Lower lobe of right lung (tissue), 2 donors: ENCODE measurements around the gene PKNOX2. TPM values are rescaled to one million over a fixed set of nuclear protein-coding genes. Genes with fewer than 3 reads are reported as not detected.

Experiments used
- ATAC-seq, 2 donors: fragments of 200-7000 bp; cut with Tn5 transposase; one replicate each; pipeline ENCODE4 v1.9.1; 2020 to 2022; ENCODE audit warnings: mild to moderate bottlenecking in 2 of 2, moderate library complexity in 2 of 2
- DNase-seq: peaks from one replicate; pipeline ENCODE4 v3.0.0-alpha.2; 2020
- H3K27ac ChIP-seq: fragments of 200-600 bp; one replicate; pipeline ENCODE4 v1.8.0; 2022
- H3K27me3 ChIP-seq: fragments of 200-600 bp; one replicate; pipeline ENCODE4 v1.8.0; 2022; ENCODE audit warnings: low read depth
- H3K36me3 ChIP-seq: fragments of 200-600 bp; one replicate; pipeline ENCODE4 v1.8.0; 2022; ENCODE audit warnings: mild to moderate bottlenecking
- H3K4me1 ChIP-seq: fragments of 200-600 bp; one replicate; pipeline ENCODE4 v1.8.0; 2022
- H3K4me3 ChIP-seq: fragments of 200-600 bp; one replicate; pipeline ENCODE4 v1.8.0; 2022; ENCODE audit warnings: mild to moderate bottlenecking
- H3K9me3 ChIP-seq: fragments of 200-600 bp; one replicate; pipeline ENCODE4 v1.8.0; 2022
- intact Hi-C: fragments of 100-400 bp; cut with DNase I; formaldehyde crosslinking; loops from one replicate; pipeline ENCODE4 v1.11.0; 2022
- total RNA-seq: library from RNA; stranded (reverse); fragmentation: NEBNext Ultra II Directional; extraction: Animal tissue kit (Norgen Biotek cat#: 25700); gene quantifications from one replicate; pipeline ENCODE4 v1.2.1, GENCODE V29; 2021
- TF ChIP-seq, protein P1 (sequence below): fragments of 200-600 bp; IDR thresholded peaks from one replicate; pipeline ENCODE4 v1.8.0; 2022; ENCODE audit warnings: antibody characterized with exemption, mild to moderate bottlenecking
- donor health status: DM: no; HTN: yes; CAD: no; lungs with severe emphysema.

The PKNOX2 gene
- total RNA-seq, 1 donor from 2014 or later: 14.4 TPM

DNA sequence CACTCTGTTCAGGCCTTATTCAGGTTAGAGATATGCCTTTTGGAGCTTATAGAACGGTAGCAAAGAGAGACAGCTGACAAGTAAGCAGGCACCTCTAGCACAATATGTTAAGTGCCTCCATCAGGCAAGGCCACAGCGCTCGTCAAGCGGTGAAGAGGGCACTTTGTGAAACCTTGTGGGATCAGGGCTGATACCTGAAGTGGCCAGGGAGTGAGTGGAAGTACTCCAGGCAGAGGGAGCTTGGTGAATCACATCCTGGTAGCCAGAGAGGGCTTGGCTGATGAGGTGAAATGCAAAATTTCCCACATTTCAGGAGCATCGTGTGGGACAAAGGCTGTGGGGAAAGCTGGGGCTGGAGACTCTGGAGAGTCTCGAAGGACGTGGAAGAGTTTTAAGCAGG, 87.4 kb downstream of the PKNOX2 start:
- peak in 1 of 2 donors; percentile 25 for ATAC-seq
- intact Hi-C loops: no loop called here
- TF ChIP-seq, protein P1, sequence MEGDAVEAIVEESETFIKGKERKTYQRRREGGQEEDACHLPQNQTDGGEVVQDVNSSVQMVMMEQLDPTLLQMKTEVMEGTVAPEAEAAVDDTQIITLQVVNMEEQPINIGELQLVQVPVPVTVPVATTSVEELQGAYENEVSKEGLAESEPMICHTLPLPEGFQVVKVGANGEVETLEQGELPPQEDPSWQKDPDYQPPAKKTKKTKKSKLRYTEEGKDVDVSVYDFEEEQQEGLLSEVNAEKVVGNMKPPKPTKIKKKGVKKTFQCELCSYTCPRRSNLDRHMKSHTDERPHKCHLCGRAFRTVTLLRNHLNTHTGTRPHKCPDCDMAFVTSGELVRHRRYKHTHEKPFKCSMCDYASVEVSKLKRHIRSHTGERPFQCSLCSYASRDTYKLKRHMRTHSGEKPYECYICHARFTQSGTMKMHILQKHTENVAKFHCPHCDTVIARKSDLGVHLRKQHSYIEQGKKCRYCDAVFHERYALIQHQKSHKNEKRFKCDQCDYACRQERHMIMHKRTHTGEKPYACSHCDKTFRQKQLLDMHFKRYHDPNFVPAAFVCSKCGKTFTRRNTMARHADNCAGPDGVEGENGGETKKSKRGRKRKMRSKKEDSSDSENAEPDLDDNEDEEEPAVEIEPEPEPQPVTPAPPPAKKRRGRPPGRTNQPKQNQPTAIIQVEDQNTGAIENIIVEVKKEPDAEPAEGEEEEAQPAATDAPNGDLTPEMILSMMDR: no peak
- H3K27ac ChIP-seq: no peak overlapping the region
- no peaks in the 10 kb centered on the region for H3K4me1 ChIP-seq
- DNase-seq: no peak
- H3K36me3 ChIP-seq: no peaks in the 10 kb centered on the region
- peaks cover 5% of the 10 kb centered on the region for H3K27me3 ChIP-seq
- no peaks in the 10 kb centered on the region for H3K9me3 ChIP-seq
- H3K4me3 ChIP-seq: no peak overlapping the region

DNA sequence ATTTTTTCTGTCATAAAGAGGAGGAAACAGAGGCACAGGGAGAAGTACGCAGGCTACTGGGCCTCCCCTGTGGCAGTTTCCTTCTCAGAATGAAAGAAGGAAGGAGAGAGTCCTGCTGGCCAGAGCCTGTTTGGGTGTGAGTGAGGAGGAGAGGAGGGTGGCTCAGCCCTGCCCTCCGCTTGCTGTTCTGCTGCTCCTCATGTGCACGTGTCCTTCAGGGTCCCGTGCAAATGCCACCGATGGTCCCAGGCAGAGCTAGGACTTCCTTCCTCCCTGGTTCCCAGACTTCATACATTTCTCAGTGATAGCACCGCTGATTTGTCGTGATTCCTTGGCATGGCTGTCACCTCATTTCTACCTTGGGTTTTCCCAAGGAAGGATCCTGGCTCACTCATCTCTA, 88.7 kb downstream of the PKNOX2 start:
- no peak for ATAC-seq
- H3K27ac ChIP-seq: peak overlapping the region; percentile 41
- H3K4me1 ChIP-seq: no peaks in the 10 kb centered on the region
- TF ChIP-seq, protein P1: no peak
- DNase-seq: no peak
- peaks cover 5% of the 10 kb centered on the region for H3K27me3 ChIP-seq
- no peaks in the 10 kb centered on the region for H3K9me3 ChIP-seq
- no peak overlapping the region for H3K4me3 ChIP-seq
- intact Hi-C loops: no loop called here
- H3K36me3 ChIP-seq: no peaks in the 10 kb centered on the region

- H3K4me3 ChIP-seq: no peak overlapping the region
- no peaks in the 10 kb centered on the region for H3K36me3 ChIP-seq
- no peaks in the 10 kb centered on the region for H3K4me1 ChIP-seq
- H3K9me3 ChIP-seq: no peaks in the 10 kb centered on the region
- no peak overlapping the region for H3K27ac ChIP-seq
- no peak for ATAC-seq
- intact Hi-C loops: no loop called here
- peaks cover 5% of the 10 kb centered on the region for H3K27me3 ChIP-seq
- TF ChIP-seq, protein P1: no peak
- DNase-seq: no peak
Observed at GRCh38 chr11:125253795-125254525, 89.4 kb downstream of the PKNOX2 start.

GRCh38 chr11:125256541-125257189, 92.1 kb downstream of the PKNOX2 start:
- Histone ChIP-seq H3K4me3 (no peak overlapping the region), H3K36me3 (no peaks in the 10 kb centered on the region), H3K4me1 (no peaks in the 10 kb centered on the region), H3K27me3 (peaks cover 5% of the 10 kb centered on the region), H3K9me3 (no peaks in the 10 kb centered on the region), H3K27ac (no peak overlapping the region)
- DNase-seq (no peak), ATAC-seq (no peak)
- TF ChIP-seq, protein P1: no peak
- intact Hi-C loops: no loop called here

GRCh38 chr11:125257190-125257579, 92.6 kb downstream of the PKNOX2 start:
- ATAC-seq (no peak), DNase-seq (no peak)
- peaks cover 5% of the 10 kb centered on the region for H3K27me3 ChIP-seq
- H3K4me3 ChIP-seq: no peak overlapping the region
- H3K27ac ChIP-seq: no peak overlapping the region
- H3K4me1 ChIP-seq: no peaks in the 10 kb centered on the region
- TF ChIP-seq, protein P1: no peak
- H3K36me3 ChIP-seq: no peaks in the 10 kb centered on the region
- intact Hi-C loops: no loop called here
- H3K9me3 ChIP-seq: no peaks in the 10 kb centered on the region
